HG02571 (cell line): Measurements from ENCODE around the gene MYOCD.
"Not testable (repeated sequence)": the region's sequence is repeated elsewhere in the genome, so short reads cannot be mapped to it uniquely, and the experiment has no call there.

ENCODE experiments used
- ATAC-seq: cut with Tn5 transposase; IDR thresholded peaks from one replicate; pipeline ENCODE4 v1.9.1; 2021; ENCODE audit warnings: mild to moderate bottlenecking, moderate library complexity; ENCODE audit not compliant: unreplicated experiment

MYOCD gene

GRCh38 chr17:12665263-12666210 lies at the start of gene MYOCD:
Gene MYOCD (plus strand): TSS chr17:12665890. CDS start chr17:12666189, 299 bp downstream.
- ATAC-seq = no peak

DNA sequence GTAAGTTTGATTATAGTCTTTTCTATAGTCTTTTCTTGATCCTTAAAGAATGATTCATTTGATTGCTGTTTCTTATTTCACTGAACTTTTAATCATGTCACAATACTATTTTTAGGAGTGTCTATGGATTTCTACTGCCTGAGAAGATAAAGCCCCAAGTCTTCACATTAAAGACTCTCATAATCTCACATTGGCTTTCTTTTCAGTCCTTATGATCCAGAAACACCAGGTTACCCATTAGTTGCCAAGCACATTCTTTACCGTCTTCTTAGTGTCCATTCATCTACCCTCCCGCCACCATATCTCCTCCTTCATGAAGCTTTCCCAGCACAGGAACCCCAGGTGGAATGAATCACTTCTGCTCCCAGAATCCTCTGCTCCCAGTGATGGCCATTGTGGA lies 49.5 kb upstream of the MYOCD start:
- ATAC-seq = no peak

GRCh38 chr17:12618557-12618956 lies 47.1 kb upstream of the MYOCD start:
- ATAC-seq = no peak

DNA sequence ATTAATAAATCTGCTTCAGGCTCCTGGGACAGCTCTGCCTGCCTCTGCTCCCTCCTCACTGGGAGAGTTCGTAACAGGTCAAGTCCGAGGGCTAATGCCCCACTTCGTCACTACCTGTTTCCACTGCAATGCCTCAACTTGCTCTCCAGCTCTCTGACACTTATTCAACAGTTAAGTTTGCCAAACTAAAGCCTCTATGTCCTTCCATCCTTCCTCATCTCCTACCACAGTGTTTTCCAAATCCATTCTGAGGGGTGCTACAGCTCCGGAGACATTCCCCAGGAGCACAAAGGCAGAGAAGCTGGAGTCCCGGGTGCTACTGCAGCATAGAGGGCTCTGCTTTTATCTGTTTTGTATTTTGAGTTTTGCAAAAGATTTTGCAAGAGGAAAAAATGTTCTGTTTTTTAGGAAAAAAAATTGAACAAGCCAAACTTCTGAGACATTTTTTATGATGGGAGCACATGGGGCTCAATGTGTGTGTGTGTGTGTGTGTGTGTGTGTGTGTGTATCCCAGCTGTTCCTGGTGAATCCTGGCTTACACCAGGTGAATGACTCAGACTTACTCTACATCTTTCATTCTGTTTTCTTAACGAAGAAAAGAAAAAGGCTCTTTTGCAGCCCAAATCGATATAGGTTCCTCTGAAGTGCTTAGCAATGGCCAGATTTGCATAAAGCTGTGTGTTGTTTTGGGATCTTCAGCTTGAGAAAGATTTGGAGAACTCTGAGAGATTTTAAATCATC lies 46.1 kb upstream of the MYOCD start:
- no peak for ATAC-seq

DNA sequence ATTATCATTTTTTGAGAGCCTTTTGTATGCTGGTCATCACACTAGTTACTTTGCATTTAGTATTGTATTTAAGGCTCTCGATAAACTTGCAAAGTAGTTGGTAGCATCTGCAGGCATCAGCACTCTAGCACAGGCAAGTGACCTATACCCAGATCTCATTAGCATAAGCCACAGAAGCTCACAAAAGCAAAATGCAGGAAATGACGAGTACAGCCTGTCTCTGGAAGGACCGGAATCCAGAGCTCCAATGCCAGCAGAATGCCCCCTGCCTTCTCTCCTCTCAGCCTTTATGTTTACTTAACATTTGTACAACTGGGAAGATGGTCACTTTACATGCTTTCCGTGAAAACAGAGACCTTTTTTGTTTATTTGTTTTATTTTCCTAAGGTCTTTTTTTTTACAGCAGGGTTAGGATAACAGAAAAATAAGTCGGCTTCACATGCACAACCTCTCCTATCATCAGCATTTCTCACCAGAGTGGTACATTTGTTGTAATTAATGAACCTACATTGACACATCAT lies 45.4 kb upstream of the MYOCD start:
- no peak for ATAC-seq

DNA sequence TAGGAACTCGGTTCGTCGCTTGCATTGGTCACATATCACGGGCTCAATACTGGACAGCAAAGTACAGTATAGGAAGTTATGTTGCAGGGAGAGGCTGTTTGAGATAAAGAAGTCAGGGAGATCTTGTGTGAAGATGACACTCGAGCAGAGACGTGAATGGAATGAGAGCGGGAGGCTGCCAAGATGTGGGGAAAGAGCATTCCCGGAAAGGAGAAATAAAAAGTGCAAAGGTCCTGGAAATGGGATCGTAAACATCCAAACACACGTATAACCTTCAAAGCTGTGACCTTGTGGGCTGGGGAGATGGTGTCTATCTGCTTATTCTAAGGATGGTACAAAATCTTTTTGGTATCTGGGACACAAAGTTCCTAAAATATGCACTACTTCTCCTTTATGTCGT lies 43.0 kb upstream of the MYOCD start:
- ATAC-seq = no peak

DNA sequence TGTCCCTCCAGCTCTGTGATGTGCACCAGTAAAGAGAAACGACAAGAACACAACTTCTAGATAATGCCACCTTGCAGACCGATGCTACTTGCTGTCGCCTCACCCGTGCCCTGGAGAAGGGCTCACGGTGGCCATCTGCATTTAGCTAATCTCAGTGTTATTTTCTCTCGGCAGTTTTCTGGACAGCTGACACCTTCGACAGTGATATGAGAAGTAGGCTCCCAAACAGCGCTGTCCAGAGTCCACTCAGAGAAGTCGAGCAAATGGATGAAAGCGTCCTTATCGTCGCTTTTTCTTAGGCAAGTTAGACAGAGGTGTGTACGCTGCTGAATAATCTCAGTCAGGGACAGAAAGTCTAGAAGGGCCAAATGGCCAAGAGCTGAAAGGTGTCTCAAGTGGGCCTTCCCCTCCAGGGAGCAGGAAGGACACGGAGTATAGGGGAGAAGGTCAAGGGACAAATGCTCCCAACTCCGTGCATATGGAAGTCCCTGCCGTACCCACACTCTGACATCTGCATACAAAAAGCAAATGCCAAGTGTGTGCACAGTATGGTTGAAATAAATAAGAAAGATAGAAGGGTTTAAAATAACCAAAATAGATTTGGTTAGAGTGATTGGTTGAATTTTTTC lies 42.4 kb upstream of the MYOCD start:
- ATAC-seq = no peak

DNA sequence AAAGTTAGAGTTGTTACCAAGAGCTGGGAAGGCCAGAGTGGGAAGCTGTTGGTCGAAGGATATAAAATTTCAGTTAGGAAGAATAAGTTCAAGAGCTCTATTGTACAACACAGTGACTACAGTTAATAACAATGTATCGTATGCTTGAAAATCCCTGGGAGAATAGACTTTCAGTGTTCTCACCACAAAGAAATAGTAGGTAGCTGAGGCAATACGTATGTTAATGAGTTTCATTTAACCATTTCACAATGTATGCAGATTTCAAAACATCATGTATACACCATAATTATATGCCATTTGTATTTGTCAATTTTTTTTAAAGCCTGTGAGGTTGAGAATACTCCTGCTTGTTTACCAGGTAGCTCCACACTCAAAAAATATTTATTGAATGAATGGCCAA lies 41.5 kb upstream of the MYOCD start:
- no peak for ATAC-seq

DNA sequence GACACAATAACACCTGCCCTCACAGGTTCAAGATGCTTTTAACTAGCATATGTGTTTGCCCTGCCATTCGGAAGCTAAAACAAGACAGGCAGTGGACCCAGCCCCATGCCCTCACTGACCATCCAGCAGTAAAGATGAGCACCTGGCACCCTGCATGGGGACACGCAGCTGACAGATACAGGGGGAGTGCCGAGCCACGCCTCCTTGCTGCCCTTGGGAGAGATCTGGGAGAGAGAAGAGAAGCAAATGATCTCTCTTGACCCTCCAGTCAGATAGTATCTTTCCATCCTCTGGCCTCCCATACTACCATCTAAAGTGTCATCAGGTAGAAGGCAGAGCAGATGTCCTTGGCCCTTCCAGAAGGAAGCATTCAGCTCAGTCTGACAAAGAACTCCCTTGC lies 40.6 kb upstream of the MYOCD start:
- no peak for ATAC-seq

DNA sequence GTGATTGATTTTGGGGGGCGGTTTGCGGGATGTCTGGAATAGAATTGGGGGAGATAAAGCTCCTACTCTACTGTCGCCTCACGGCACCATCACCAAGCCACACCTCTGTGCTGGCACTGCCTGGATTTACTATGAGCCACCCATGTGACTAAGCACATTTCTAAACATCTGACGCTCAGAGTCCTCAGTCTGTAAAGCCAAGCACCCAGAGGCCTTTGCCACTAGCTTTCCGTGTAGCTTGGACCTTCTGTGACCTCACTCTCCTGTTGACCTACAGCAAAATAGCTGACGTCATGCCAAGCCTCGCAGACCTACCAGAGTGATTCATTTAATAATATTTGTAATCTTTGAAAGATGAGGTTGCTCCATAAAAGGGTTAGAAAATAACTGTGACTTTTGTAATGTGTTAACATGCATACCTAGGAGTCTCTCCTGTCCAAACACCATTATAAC lies 38.5 kb upstream of the MYOCD start:
- no peak for ATAC-seq

DNA sequence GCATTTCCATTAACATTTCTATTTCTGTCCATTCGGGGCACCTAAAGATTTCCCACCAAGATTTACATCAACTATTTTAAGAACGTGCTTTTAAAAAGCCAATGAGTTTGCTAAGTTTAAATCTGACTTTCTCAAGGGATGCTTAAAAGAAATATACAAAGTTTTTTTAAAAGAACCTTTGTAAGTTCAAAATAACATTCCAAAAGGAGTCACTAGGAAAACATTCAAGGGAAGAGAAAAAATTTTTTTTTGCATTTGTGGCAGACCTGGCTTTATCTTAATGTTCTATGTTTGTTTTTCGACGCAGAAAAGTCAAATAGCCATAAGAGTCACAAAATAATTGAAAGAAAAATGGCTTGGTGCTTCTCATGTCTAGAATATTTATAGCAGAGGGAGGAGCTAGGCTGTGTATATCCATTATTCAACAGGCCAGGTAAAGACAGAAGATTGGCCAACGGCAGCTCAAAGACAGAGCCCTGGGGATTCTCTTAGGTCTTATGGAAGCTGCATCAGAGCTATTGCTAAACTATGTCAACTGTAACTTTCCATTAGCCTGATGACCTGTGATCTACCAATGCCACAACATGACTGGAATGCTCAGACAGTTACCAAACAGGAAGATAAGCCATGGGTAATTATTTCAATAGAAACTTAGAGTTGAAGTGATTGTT lies 37.8 kb upstream of the MYOCD start:
- no peak for ATAC-seq

- ATAC-seq = no peak
Measured at GRCh38 chr17:12631076-12631475, 34.6 kb upstream of the MYOCD start.

DNA sequence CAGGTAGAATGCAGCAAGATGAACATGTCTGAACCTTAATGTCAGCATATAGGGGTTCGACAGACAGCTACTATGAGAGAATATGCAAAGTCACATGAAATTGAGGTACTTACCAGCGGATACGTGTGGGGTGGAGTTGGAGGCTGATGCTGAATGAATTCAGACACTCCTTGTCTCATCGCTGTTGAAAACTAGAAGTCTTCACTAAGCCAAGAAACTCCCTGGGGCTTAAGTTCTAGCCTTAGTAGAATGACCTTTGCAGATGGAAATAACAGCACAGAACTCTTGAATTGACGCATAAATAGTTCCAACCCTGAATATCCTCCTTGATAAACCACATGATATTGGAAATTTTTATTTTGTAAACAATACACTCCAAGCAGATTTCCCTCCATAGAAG lies 32.9 kb upstream of the MYOCD start:
- ATAC-seq = no peak

DNA sequence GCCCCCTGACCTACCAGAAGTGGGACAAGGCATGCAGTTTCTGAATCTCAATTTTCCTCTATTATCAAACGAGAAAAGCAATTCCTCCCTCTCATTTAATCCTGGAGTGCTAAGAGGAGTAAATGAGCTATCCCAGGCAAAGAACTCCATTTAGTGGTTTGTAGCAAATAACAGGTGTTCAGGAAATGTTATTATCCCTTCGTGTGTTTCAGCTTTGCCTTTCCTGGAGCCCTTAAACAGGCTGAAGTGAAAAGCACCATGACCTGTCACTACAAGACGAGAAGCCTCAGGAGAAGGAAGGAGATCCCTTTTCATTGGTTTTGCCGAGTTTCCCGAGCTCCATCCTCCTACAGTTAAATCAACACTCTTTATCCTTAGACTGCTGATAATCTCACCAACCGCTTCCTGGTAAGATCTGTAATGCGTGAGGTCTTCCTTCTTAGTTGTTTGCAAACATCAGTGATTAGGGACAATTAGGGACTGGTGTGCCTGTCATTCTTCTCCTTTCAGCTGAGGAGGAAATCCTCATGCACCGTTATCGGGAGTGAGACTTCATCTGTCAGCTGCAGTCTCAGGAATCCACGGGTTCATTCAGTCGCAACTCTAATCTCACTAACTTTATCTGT lies 30.8 kb upstream of the MYOCD start:
- ATAC-seq = no peak

GRCh38 chr17:12635996-12636395 lies 29.7 kb upstream of the MYOCD start:
- ATAC-seq = not testable (repeated sequence)

- no peak for ATAC-seq
Measured at GRCh38 chr17:12637015-12637414, 28.7 kb upstream of the MYOCD start.

- no peak for ATAC-seq
Measured at GRCh38 chr17:12637745-12638651, 27.7 kb upstream of the MYOCD start.

GRCh38 chr17:12640364-12640763 lies 25.3 kb upstream of the MYOCD start:
- ATAC-seq = no peak

DNA sequence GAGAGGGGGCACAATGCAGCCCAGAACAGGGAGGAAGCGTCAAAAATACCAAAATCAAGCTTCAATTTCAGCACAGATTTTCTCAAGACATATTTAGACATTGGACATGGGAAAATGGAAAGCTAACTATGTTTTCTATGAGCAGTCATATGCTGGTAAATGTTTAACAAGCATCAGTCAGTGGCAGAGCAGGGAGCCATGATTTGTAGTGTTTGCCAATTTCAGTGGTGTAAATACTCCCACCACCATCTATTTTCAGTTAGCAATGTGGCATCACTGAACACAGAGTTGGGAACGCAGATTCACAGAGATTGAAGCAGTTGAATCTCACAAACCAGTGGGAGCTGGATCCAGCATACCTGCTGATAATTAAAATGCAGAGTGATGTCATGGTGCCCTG lies 24.6 kb upstream of the MYOCD start:
- no peak for ATAC-seq
